Measurements from ENCODE around the gene VPS13D. TPM values are rescaled to one million over a fixed set of nuclear protein-coding genes. Genes with fewer than 3 reads are reported as not detected.

Gene VPS13D
- total RNA-seq, 1 donor from 2014 or later, result 13.8 TPM

- no peak for DNase-seq (ENCODE audit: low read depth)
- no peak for TF ChIP-seq CTCF (conservative IDR thresholded peaks at IDR 0.05; ENCODE audit: low read depth, low read length)
- H3K4me3 ChIP-seq (ENCODE audit: low read depth, low read length), result no peak overlapping the region
Observed at GRCh38 chr1:12433323-12434053, 203.7 kb downstream of the VPS13D start.

- no peak overlapping the region for H3K4me3 ChIP-seq (ENCODE audit: low read depth, low read length)
- no peak for TF ChIP-seq CTCF (conservative IDR thresholded peaks at IDR 0.05; ENCODE audit: low read depth, low read length)
- no peak for DNase-seq (ENCODE audit: low read depth)
Observed at GRCh38 chr1:12434174-12434573, 204.3 kb downstream of the VPS13D start.

DNA sequence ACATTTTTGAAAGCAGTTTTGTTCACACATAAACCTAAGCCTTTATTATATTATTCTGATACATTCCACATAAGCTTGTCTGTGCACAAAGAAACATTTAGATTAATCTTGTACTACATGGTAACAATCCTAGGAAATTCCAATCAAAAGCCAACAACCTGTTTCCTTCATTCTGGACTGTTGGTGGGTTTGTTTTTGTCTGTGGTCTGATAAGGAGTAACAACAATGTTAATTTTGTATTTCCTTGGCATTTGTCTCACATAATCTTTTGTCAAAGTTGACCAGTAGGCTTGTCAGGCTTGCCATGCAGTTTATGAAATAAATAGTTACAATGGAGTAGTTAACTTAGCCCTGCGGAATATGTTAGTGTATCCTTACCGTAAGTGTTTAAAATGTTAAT, 204.9 kb downstream of the VPS13D start:
- no peak for DNase-seq (ENCODE audit: low read depth)
- TF ChIP-seq CTCF (conservative IDR thresholded peaks at IDR 0.05; ENCODE audit: low read depth, low read length), result no peak
- H3K4me3 ChIP-seq (ENCODE audit: low read depth, low read length), result no peak overlapping the region

GRCh38 chr1:12435639-12436344, 206.0 kb downstream of the VPS13D start:
- H3K4me3 ChIP-seq (ENCODE audit: low read depth, low read length), result no peak overlapping the region
- no peak for DNase-seq (ENCODE audit: low read depth)

GRCh38 chr1:12436345-12436658, 206.5 kb downstream of the VPS13D start:
- H3K4me3 ChIP-seq (ENCODE audit: low read depth, low read length), result no peak overlapping the region
- TF ChIP-seq CTCF (conservative IDR thresholded peaks at IDR 0.05; ENCODE audit: low read depth, low read length), result no peak
- DNase-seq (ENCODE audit: low read depth), result no peak

More at GRCh38 chr1:12435639-12436344, 206.0 kb downstream of the VPS13D start:
- no peak for TF ChIP-seq CTCF (conservative IDR thresholded peaks at IDR 0.05; ENCODE audit: low read depth, low read length)

- peak; percentile 59 for DNase-seq (ENCODE audit: low read depth)
- TF ChIP-seq CTCF (conservative IDR thresholded peaks at IDR 0.05; ENCODE audit: low read depth, low read length), result no peak
- H3K4me3 ChIP-seq (ENCODE audit: low read depth, low read length), result no peak overlapping the region
Observed at GRCh38 chr1:12436817-12437599, 207.2 kb downstream of the VPS13D start.
